Medulla oblongata (tissue), 1 donor: ENCODE data around the gene CPTP.
A peak's percentile ranks its signal among the peaks of the same experiment; 100 is the strongest.

Source experiments
- DNase-seq: peaks from one replicate; pipeline ENCODE4 v3.0.0-alpha.2; 2015; ENCODE audit errors: extremely low spot score

The CPTP gene

GRCh38 chr1:1324524-1325287 lies at the start of gene CPTP, which contains the start of gene INTS11:
TSS of gene CPTP (plus strand) at chr1:1324802. CDS start at chr1:1326911, 2,109 bp downstream.
TSS of gene INTS11 (minus strand) at chr1:1324660. CDS start at chr1:1324608, 52 bp downstream.
- DNase-seq, result peak; percentile 92

- DNase-seq, result no peak
Measured at GRCh38 chr1:1274931-1275431, 49.6 kb upstream of the CPTP start.

DNA sequence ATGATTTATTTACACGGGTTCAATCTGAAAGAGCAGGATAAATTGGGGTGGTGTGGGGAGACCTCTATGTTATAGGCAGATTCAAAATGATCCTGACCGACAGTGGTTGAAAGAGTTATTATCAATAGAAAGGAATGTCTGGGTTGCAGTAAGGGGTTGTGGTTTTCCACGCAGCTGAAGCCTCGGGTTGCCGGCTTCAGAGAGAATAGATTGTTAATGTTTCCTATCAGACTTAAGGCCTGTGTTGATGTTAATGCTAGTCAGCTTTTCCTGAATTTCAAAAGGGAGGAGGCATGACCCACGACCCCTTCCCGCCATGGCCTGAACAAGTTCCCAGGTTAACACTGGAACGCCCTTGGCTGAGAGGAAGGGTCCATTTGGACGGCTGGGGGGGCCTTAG lies 48.8 kb upstream of the CPTP start:
- no peak for DNase-seq

DNA sequence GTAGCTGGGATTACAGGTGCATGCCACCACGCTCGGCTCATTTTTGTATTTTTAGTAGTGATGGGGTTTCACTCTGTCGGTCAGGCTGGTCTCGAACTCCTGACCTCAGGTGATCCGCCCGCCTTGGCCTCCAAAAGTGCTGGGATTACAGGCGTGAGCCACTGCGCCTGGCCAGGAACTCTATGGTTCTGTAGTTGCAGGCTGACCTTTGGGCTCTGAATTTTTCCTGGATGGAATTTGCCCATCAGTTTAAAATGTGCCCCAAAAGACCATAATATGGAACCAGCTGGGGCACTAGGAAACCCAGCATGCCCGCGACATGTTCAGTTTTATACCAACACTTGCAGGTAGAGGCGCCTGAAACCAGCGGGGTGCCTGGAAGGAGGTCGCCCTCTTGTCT lies 46.0 kb upstream of the CPTP start:
- DNase-seq, result no peak

DNA sequence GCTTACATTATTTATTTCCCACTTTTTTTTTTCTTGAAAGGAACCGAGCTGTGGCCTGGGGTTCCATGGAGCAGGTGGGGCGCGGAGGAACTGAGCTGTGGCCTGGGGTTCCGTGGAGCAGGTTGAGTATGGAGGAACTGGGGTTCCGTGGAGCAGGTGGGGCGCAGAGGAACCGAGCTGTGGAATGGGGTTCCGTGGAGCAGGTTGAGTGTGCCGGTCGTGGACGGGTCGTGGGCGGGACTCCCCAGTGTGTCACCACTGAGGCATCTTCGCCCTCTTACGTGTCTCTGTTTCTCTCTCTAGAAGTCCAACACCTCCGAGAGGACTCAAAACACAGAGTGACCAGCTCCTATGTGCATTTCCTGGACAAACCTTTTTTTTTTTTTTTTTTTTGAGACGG lies 45.6 kb upstream of the CPTP start:
- DNase-seq, result no peak

DNA sequence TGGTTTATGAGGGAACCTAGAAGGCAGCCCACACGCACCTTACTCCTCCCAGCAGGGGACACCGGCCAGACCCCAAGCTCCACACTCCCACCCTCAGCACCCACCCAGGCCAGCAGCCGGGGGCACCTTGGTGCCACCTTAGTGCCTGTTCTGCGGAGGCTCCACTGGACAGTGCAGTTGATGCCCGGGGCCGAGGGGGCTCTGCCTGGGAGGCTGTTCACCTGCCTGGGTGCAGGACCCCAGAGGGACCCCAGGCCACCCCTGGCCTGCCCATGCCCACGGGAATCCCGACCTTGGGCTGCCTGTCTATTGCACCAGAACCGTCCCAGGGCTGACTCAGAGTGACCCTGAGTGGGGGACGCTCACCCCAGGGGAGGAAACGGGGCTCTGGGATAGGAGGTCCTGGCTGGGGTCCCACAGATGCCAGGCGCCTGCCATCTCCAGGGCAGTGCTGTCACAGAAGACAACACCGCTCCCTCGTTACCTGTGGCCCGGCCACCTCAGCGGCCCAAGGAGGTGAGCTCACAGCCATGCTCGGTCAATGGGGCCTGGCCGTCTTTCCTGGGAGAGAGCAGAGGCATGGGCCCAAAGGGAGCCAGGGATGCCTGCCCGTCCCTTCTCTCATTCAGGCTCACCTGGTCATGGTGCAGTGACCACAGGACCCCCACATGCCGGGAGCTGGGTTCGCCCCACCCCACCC lies 43.7 kb upstream of the CPTP start:
- no peak for DNase-seq

DNA sequence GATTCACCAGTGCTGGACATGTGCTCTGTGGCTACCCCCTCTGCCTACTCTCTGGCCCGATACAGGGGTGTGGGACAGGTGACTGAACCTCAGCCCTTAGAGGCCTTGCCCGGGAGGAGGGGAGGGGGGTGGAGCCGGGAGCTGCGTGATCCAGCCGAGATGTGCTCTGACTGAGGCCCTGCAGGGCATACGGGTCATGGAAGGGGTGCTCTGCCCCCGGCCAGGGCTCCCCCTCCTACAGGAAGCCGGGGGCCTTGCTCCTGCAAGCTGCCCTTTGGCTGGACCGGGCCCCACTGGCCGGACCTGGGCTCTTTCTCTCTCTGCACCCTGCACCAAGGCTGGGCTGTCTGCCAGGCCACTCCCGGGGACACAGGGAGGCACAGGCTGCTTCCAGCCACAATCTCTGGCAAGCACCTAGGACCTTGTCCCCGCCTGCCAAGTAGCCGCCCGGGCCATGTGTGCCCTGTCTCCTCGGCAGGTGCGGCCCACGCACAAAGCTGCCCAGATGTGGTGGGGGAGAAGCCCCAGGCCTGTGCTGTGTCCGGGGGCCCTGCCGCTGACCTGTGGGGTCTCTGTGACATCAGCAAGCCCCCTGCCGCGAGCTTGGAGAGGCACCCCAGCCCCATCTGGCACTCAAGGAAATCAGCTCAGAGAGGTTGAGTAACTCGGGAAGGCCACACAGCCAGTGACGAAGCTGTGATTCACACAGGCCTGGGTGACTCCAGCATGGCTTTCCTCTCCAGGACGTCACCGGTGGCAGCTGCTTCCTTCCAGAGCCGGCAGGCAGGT lies 42.9 kb upstream of the CPTP start:
- DNase-seq, result no peak

DNA sequence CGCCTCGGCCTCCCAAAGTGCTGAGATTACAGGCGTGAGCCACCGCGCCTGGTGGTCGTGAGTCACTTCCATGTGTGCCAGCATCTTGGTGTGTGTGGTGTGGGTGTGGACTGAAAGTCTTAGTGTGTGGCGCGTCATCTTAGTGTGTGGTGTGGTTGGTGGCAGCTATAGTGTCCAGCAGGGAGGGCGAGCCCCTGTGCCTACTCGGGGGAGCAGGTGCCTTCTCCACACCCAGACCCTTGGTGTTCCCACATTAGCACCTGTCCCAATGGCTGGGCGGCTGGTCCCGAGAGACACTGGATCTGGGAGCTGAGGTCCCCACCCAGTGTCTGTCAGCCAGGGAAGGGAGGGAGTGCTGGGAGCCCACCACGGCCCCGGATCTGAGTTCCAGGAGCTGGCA lies 41.6 kb upstream of the CPTP start:
- no peak for DNase-seq

DNA sequence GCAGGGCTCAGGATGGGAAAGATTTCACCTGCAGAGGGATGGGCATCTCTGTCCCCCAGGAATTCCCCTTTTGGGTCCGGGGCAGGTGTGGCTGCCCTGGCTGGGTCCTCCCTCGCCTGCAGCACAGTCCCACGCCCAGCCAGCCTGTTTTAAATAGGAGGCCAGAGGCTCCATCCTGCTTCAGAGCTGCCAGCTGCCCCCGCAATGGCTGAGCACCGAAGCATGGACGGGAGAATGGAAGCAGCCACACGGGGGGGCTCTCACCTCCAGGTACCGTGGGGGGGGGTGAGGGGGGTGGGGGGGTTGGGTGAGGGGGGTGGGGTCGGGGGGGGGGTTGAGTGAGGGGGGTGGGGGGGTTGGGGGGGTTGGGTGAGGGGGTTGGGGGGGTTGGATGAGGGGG lies 40.8 kb upstream of the CPTP start:
- no peak for DNase-seq

DNA sequence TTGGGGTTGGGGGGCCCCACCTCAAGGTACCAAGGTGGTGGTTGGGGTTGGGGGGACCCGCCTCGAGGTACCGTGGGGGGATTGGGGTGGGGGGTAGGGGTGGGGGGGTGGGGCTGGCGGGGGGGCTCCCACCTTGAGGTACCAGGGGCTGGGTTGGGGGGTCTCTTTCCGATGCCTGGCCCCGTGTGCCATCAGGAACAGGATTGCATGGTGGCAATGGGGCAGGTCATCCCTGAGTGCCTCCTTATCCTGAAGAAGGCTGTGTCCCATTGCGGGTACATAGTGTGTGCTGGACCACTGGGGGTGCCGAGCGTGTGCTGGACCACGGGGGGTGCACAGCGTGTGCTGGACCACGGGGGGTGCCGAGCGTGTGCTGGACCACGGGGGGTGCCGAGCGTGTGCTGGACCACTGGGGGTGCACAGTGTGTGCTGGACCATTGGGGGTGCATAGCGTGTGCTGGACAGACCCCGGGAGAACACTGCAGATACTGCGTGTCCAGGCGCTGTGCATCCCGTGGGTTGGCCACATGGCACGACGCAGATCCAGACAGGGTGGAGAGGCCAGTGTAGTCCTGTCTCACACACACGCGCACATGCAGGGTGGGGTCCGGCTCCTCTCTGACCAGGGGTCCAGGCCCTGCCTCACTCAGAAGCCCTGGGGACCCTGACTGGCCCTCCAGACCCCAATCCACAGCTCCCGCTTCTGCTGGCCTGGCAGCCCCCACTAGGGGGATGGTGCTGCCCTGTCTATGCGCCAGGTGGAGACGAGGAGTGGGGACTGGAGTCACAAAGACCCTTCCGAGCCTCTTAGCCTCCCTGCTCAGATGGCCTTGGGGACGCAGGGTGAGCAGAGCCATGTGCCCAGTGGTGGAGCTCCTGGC lies 40.1 kb upstream of the CPTP start:
- no peak for DNase-seq

- no peak for DNase-seq
Measured at GRCh38 chr1:1285102-1285571, 39.5 kb upstream of the CPTP start.

DNA sequence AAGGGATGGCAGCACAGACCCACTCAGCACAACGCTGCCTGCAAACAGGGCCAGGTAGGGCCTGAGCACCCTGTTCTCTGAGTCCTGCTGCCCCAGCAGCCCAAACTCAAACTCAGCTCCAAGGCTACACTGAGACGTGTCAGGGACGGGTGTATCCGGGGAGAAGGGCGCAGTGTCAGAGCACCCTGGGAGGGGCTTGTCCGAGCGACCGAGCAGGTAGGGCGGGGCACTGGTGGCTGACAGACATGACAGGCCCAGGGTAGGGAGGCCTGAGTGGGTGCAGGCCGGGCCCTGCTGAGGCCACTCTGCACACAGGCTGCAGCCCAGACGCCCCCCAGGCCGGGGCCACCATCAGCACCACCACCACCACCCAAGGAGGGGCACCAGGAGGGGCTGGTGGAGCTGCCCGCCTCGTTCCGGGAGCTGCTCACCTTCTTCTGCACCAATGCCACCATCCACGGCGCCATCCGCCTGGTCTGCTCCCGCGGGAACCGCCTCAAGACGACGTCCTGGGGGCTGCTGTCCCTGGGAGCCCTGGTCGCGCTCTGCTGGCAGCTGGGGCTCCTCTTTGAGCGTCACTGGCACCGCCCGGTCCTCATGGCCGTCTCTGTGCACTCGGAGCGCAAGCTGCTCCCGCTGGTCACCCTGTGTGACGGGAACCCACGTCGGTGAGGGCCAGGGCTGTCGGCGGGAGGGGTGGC lies 38.8 kb upstream of the CPTP start:
- DNase-seq, result no peak

DNA sequence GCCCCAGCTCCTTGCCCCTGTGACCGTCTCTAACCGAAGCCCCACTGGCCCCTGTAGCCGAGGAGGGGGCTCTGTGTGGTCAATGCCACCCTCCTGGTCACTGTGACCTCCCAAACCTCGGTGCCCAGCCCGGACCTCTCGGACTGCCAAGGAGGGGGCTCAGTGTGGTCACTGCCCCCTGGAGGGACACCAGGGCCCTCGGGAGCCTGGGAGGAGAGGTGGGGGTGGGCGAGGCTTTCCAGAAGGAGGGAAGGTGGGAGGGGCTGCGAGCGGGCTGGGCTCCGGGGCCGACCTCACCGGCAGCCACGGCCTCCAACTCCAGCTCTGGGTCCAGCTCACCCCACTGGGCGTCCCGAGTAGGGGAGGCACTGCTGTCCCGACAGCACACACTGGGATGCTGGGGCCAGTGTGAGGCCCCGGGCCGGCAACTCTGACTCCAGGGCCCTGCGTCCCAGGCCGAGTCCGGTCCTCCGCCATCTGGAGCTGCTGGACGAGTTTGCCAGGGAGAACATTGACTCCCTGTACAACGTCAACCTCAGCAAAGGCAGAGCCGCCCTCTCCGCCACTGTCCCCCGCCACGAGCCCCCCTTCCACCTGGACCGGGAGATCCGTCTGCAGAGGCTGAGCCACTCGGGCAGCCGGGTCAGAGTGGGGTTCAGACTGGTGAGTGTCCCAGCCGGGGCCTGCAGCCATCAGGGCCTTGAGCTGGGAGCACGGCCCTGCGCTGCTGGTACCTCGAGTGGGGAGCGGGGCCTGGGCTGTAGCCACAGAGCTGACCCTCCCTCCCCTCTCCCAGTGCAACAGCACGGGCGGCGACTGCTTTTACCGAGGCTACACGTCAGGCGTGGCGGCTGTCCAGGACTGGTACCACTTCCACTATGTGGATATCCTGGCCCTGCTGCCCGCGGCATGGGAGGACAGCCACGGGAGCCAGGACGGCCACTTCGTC lies 38.0 kb upstream of the CPTP start:
- DNase-seq, result no peak

DNA sequence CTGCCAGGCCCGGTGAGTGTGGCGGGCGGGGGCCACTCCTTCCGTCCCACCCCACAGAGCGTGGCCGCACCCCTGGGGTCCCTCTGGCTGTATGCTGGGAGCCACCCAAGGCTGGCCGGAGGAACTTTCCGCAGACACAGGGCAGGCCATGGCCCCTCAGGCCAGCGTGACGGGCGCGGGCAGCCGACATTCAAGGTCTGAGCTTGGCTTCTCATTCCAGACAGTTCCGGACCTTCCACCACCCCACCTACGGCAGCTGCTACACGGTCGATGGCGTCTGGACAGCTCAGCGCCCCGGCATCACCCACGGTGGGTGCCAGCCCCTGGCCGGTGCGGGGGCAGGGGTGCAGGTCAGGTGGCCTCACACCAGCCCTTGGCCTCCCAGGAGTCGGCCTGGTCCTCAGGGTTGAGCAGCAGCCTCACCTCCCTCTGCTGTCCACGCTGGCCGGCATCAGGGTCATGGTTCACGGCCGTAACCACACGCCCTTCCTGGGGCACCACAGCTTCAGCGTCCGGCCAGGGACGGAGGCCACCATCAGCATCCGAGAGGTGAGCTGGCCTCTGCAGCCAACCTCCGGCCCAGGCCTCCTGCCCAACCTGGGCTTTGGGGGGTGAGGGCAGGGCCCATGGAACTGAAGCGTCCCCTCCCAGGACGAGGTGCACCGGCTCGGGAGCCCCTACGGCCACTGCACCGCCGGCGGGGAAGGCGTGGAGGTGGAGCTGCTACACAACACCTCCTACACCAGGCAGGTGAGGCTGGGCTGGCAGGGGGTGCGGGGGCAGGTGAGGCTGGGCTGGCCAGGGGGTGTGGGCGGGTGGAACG lies 37.1 kb upstream of the CPTP start:
- no peak for DNase-seq

GRCh38 chr1:1290238-1290731 lies 34.3 kb upstream of the CPTP start:
- DNase-seq, result no peak

GRCh38 chr1:1291023-1291528 lies 33.5 kb upstream of the CPTP start:
- no peak for DNase-seq

- DNase-seq, result peak; percentile 31
Measured at GRCh38 chr1:1291548-1292441, 32.8 kb upstream of the CPTP start.
